ENCODE measurements around the gene MAPK14.

MAPK14 gene

GRCh38 chr6:36116943-36117342, 89.3 kb downstream of the MAPK14 start:
- TF ChIP-seq GABPA (IDR thresholded peaks at IDR 0.05; ENCODE audit: low read depth) (no peak), SPI1 (IDR thresholded peaks at IDR 0.05; ENCODE audit: borderline replicate concordance, low read depth) (no peak), CTCF (IDR thresholded peaks at IDR 0.05; ENCODE audit: insufficient read depth, low read length) (no peak), POLR2AphosphoS5 (IDR thresholded peaks at IDR 0.05; ENCODE audit: low read depth) (no peak)
- TF ChIP-seq, protein P1, sequence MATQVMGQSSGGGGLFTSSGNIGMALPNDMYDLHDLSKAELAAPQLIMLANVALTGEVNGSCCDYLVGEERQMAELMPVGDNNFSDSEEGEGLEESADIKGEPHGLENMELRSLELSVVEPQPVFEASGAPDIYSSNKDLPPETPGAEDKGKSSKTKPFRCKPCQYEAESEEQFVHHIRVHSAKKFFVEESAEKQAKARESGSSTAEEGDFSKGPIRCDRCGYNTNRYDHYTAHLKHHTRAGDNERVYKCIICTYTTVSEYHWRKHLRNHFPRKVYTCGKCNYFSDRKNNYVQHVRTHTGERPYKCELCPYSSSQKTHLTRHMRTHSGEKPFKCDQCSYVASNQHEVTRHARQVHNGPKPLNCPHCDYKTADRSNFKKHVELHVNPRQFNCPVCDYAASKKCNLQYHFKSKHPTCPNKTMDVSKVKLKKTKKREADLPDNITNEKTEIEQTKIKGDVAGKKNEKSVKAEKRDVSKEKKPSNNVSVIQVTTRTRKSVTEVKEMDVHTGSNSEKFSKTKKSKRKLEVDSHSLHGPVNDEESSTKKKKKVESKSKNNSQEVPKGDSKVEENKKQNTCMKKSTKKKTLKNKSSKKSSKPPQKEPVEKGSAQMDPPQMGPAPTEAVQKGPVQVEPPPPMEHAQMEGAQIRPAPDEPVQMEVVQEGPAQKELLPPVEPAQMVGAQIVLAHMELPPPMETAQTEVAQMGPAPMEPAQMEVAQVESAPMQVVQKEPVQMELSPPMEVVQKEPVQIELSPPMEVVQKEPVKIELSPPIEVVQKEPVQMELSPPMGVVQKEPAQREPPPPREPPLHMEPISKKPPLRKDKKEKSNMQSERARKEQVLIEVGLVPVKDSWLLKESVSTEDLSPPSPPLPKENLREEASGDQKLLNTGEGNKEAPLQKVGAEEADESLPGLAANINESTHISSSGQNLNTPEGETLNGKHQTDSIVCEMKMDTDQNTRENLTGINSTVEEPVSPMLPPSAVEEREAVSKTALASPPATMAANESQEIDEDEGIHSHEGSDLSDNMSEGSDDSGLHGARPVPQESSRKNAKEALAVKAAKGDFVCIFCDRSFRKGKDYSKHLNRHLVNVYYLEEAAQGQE (IDR thresholded peaks at IDR 0.05; ENCODE audit: insufficient replicate concordance, low read depth), result no peak
- DNase-seq (ENCODE audit: low read depth in 1 of 2, low spot score in 1 of 2), result no peak
- Histone ChIP-seq H3K27me3 (ENCODE audit: insufficient read depth, poor library complexity, severe bottlenecking) (no peaks in the 10 kb centered on the region), H3K27ac (replicated peaks) (no peak overlapping the region), H3K4me3 (replicated peaks; ENCODE audit: insufficient read depth, low read length) (no peak overlapping the region)

DNA sequence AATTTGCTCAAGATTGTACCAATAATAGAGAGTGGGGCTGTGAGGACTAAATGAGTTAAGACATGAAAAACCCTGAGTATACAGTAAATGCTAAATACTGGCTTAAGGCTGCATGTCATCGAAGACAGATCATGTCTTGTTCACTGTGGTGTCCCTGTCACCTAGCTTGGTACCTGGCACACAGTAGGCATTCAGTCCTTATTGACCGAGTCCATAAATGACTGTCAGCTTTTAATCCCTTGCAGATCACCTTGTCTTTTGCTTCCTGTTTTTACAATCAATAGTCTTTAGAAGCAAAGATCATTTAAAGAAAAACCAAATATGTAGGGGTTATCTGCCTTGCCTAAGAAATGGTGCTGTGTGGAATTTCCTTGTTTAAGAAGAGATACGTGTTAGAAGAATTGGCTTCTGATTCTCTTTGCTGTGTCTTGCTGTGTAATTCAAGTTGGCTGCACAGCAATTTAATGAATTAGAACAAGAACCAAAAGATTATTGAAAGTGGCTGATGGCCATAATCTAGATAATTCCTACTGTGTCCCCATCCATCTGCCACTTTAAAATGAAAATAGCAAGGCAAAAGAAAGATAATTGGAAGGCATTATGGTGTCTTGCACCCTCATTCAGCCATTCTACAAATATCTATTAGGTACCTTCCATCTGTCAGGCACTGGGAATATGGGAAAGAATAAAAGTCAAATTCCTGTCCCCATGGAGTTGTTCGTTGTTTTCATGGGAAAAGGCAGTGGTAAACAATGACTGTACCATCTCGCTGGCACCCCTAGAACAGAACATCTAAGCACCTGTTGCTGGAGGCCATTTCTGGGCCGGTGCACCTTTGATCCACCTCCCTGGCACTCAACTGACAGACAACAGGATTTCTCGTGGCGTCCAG, 90.3 kb downstream of the MAPK14 start:
- DNase-seq (ENCODE audit: low read depth in 1 of 2, low spot score in 1 of 2), result no peak
- TF ChIP-seq, protein P1 (IDR thresholded peaks at IDR 0.05; ENCODE audit: insufficient replicate concordance, low read depth), result no peak
- no peak for TF ChIP-seq CTCF (IDR thresholded peaks at IDR 0.05; ENCODE audit: insufficient read depth, low read length)
- Histone ChIP-seq H3K27ac (replicated peaks) (peak overlapping the region; percentile 17; the same call in 1 of the 2 replicates), H3K27me3 (ENCODE audit: insufficient read depth, poor library complexity, severe bottlenecking) (no peaks in the 10 kb centered on the region), H3K4me3 (replicated peaks; ENCODE audit: insufficient read depth, low read length) (no peak overlapping the region)

DNA sequence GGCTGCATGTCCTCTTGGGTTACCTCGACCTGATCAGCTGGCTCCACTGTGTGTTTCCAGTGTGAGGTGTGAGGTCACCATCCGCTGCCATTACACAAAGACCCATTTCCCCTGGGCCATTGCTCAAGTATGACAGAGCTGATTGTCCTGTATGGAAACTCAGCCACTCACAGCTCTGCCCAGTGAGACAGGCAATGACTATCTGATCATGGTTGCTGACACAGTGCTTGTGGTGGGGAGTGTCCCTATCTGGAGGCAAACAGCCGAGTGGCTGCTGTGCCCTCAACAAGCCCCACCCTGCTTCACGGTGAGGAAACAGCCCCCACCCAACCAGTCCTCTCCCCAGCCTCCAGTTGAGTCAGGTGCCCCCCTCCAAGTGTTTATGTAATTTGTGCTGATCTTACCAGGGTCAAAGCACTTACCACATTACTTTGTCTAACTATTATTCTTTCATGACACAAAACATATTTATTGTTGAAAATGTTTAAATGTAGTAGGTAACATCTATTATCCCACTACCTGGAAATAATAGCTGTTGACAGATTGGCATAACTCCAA, 91.0 kb downstream of the MAPK14 start:
- DNase-seq (ENCODE audit: low read depth in 1 of 2, low spot score in 1 of 2), result peak in 1 of 2 experiments; percentile 80
- H3K27ac ChIP-seq (replicated peaks), result peak overlapping the region; percentile 37
- no peak overlapping the region for H3K4me3 ChIP-seq (replicated peaks; ENCODE audit: insufficient read depth, low read length)
- TF ChIP-seq SPI1 (IDR thresholded peaks at IDR 0.05; ENCODE audit: borderline replicate concordance, low read depth), result no peak
- TF ChIP-seq POLR2AphosphoS5 (IDR thresholded peaks at IDR 0.05; ENCODE audit: low read depth), result peak; percentile 45; the same call in 1 of the 2 replicates
- no peaks in the 10 kb centered on the region for H3K27me3 ChIP-seq (ENCODE audit: insufficient read depth, poor library complexity, severe bottlenecking)

GRCh38 chr6:36119209-36119608, 91.6 kb downstream of the MAPK14 start:
- TF ChIP-seq, protein P1 (IDR thresholded peaks at IDR 0.05; ENCODE audit: insufficient replicate concordance, low read depth), result no peak
- TF ChIP-seq SPI1 (IDR thresholded peaks at IDR 0.05; ENCODE audit: borderline replicate concordance, low read depth) (no peak), POLR2AphosphoS5 (IDR thresholded peaks at IDR 0.05; ENCODE audit: low read depth) (no peak), CTCF (IDR thresholded peaks at IDR 0.05; ENCODE audit: insufficient read depth, low read length) (no peak), GABPA (IDR thresholded peaks at IDR 0.05; ENCODE audit: low read depth) (no peak)
- Histone ChIP-seq H3K4me3 (replicated peaks; ENCODE audit: insufficient read depth, low read length) (no peak overlapping the region), H3K27me3 (ENCODE audit: insufficient read depth, poor library complexity, severe bottlenecking) (no peaks in the 10 kb centered on the region), H3K27ac (replicated peaks) (peak overlapping the region; percentile 37)
- no peak for DNase-seq (ENCODE audit: low read depth in 1 of 2, low spot score in 1 of 2)
